Ammon's horn (tissue), 1 donor: ENCODE results near the gene KDM4B.
"Not testable (repeated sequence)": the region's sequence is repeated elsewhere in the genome, so short reads cannot be mapped to it uniquely, and the experiment has no call there.

Source experiments
- DNase-seq: peaks from one replicate; pipeline ENCODE4 v3.0.0-alpha.2; 2016; ENCODE audit warnings: low spot score

KDM4B gene

DNA sequence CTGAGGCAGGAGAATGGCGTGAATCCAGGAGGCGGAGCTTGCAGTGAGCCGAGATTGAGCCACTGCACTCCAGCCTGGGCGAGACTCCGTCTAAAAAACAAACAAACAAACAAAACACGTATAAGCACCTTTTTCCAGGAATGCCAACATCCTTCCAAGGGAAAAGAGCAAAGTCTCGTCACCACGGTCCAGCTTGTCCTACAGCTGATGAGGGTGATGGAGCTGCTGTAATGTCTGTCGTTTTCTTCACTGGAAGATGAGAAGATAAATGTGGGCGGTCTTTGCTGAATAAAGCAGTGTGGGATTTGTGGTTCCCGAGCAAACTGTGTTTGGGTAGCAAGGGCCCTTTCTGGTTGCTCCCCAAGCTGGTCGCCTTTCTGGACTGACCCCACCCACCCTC lies 205.1 kb downstream of the KDM4B start:
- DNase-seq, result no peak

DNA sequence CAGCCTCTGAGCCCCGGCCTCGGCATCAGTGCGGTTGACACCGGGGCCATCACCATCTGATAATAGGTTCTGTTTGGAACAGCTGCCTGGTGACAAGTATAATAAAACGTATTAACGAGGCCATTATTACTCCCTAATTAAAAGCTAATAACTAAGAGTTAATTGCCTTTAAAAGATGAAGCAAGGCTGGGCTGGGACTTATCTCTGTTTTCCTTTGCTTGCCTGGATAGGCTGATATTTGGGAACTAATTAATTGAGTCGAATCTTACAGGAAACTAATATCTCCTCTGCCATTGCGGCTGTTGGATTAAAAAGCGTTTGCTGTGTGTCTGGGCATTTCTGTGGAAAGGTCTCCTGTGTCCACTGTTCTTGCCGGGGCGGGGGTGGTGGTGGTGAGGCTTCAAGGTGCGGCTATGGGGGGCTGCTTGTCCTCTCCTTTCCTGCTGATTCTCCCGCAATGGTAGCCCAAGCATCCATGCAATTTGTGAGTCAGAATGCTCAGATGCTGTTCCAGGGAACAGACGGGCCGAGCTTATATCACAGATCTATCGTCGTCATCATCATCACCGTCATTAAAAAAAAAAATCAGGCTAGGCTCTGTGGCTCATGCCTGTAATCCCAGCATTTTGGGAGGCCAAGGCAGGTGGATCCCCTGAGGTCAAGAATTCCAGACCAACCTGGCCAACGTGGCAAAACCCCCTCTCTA lies 209.0 kb downstream of the KDM4B start:
- DNase-seq, result no peak

DNA sequence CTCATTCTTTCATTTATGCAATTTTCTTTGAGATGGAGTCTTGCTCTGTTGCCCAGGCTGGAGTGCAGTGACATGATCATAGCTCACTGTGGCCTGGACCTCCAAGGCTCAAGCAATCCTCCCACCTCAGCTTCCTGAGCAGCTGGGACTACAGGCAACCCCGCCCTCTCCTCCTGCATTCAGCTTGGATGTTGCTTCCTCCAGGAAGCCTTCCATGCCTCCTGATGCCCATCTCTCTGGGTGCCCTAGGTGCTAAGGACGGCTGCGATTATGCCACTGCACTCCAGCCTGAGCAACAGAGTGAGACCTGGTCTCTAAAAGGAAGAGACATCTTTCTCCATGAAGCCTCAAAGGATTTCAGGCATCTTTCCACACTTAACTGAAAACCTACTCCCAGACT lies 209.9 kb downstream of the KDM4B start:
- DNase-seq, result no peak

DNA sequence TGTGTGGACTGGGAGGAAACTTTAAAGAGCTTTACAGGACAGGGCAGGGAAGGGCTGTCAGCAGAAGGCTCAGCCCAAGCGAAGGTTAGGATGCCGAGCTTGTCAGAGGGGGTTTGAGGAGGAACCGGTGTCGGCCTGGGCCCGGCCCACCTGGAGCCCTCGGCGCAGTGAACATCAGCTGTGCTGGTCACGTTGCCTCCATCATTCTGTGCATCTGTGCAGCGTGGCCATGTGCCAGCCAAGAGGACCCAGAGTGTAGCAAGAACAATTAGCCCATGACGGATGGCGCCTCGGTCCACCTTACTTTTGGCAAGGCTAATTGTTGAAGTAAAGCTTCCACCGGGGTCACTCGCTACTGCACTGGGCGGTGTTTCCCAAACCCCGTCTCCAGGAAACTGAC lies 210.3 kb downstream of the KDM4B start:
- DNase-seq, result no peak

DNA sequence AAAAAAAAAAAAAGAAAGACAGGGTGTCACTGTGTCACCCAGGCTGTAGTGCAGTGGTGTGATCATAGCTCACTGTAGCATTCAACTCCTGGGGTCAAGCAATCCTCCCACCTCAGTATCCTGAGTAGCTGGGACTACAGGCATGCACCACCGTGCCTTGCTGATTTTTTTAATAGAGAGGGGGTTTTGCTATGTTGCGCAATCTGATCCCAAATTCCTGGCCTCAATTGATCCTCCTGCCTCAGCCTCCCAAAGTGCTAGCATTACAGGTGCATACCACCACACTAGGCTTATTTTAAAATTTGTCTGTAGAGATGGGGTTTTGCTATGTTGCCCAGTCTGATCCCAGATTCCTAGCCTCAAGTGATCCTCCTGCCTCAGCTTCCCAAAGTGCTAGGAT lies 212.4 kb downstream of the KDM4B start:
- no peak for DNase-seq

DNA sequence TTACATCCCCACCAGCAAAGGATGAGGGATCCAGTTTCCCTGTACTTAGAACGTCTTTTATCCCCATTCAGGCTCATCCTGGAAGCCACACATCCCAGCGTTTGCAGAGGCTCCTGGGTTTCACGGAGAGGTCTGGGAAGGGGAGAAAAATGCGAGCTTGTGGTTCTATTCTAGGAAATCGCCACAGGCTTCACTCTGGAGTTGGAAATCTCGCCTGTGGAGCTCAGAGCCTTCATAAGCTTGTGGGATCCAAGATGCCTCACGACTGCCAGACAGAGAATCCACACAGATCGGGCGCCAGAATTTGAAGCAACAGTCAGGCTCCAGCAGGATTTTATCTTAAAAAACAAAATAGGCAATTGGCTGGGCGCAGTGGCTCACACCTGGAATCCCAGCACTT lies 213.8 kb downstream of the KDM4B start:
- DNase-seq, result peak; percentile 12

DNA sequence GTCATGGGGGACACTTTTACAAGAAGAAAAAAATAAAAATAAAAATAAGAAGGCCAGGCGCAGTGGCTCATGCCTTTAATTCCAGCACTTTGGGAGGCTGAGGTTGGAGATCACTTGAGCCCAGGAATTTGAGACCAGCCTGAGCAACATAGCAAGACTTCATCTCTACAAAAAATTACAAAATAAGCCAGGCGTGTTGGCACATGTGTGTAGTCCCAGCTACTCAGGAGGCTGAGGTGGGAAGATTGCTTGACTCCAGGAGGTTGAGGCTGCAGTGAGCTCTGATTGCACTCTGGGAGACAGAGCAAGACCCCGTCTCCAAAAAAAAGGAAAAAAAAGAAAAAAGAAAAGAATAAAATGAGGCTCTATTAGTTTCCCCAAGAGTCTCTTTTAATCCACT lies 214.7 kb downstream of the KDM4B start:
- no peak for DNase-seq

DNA sequence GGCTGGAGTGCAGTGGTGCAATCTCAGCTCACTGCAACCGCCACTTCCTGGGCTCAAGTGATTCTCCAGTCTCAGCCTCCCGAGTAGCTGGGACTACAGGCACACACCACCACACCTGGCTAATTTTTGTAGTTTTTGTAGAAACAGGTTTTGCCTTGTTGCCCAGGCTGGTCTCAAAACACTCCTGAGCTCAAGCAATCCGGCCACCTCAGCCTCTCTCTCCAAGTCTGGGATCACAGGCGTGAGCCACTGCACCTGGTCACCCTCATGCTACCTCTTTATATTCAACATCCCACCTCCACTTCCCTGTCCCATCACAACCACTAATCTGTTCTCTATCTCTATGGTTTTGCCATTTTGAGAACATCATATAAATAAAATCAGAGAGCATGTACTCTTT lies 216.0 kb downstream of the KDM4B start:
- DNase-seq, result no peak

DNA sequence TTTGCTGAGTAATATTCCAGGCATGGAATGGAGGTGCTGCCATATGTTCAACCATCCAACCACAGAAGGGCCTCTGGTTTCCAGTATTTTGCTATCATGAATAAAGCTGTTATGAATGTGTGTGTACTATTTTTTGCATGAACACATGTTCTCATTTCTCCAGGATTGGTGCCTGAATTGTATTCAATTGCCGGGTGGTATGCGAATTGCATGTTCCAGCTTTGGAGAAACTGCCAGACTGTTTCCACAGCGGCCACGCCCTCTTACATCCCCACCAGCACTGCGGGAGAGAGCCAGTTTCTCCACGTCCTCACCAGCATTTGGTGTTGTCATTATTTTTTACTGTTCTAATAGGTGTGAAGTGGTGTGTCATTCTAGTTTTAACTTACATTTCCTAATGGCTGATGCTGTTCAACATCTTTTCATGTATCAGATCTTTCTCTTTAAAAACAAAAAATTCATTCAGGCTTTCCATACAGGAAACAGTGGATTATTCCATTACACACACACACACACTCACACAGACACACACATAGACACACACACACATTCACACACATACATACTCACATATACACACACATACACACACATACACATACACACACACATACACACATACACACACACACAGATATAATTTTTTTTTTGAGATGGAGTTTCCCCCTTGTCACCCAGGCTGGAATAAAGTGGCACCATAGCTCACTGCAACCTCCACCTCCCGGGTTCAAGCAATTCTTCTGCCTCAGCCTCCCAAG lies 217.6 kb downstream of the KDM4B start:
- peak; percentile 69 for DNase-seq

DNA sequence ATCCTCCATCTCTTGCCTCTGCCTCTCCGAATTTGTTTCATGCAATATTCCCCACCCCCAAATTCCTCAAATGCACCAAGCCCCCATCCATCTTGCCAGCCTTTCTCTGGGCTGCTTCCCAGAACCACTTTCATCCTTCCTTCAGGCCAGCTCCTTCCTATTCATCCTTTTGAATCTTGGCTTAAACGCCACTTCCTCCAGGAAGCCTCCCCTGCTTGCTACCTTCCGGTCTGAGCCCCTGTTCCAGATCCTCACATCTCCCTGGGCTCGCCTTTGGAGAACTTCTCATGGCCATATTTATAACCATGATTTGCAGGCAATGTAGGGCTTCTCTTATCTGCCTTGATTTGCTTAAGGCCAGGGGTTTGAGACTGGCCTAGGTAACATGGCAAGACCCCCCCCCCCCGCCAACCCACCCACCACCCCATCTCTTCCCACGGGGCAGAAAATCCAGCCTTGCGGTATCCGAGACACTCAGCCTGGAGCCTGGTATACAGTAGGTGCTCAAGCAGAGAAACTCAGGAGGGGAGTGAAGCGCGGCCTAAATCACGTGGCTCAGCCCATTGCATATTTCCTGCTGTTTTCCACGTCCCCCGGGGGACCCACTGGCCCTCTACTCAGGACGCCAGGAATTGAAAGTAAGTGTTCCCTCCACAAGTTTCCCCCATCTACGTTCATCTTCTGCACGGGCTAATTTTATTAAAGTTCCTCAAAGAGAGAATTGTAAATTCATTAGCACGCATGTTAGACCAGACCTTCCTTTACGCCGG lies 219.8 kb downstream of the KDM4B start:
- DNase-seq, result no peak

DNA sequence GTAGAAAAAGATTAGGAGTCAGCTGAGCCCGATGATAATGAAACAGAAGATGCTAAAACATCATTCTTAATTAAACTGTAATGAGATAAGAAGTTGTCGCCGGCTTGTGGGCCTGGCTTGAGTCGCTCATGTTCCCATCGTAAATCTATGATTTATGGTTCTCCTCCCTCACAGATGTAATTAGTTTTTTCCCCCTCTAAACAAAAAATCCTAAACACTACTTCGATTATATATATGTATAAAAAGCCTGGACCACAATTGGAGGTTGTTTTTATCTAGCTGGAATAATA lies 220.3 kb downstream of the KDM4B start:
- no peak for DNase-seq

DNA sequence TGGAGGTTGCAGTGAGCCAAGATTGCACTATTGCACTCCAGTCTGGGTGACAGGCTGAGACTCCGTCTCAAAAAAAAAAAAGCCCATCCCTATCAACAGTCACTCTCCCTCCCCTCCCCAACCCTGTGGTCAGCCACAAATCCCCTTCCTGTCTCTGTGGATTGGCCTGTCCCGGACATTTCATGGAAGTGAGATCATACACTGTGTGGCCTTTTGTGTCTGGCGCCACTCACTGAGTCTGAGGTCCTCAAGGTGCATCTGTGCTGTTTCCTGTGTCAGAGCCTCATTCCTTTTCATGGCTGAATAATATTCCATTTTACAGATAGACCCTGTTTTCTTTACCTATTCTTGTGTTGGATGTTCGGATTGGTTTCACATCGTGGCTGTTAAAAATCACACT lies 222.2 kb downstream of the KDM4B start:
- DNase-seq, result no peak

DNA sequence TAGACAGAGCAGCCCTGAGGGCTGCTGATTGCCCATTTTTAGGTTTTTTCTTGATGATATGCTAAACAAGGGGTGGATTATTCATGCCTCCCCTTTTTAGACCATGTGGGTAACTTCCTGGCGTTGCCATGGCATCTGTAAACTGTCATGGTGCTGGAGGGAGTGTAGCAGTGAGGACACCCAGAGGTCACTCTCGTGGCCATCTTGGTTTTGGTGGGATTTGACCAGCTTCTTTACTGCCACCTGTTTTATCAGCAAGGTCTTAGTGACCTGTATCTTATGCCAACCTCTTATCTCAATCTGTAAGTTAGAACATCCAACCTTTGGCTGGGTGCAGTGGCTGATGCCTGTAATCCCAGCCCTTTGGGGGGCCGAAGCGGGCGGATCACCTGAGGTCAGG lies 223.7 kb downstream of the KDM4B start:
- DNase-seq, result no peak

DNA sequence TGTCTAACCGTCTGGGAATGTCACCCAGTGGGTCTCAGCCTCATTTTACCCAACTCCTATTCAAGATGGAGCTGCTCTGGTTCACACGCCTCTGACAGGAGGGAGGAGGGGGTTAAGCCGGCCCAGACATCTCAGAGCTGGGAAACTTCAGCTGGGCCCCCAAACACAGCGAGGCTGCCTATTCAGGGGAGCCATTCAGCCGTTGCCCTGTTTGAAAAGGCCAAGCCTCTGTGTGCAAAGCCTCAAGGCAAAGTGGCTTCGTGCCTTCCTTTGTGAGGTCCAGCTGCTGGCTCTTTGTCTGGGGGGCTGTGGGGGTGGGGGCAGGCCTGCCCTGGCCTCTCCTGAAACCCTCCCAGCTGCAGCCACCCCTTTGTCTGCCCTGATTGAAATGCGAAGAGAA lies 224.3 kb downstream of the KDM4B start:
- peak; percentile 46 for DNase-seq

DNA sequence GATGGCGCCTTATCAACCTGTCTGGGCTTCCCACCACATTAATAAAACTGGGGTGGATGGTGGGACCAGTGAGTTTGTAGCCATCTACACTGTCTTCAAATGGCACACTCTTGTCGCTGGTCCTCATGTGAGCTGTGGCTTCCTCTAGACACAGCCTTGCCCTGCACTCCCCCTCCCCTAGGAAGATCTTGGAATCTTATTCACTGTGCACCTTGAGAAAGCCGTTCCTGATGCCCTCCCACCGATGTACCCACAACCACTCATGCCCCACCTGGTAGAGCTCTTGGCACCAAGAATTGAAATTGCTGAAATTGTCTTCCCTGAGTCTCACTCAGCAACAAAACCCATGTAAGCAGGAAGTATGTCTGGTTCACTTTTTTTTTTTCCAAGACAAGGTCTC lies 225.7 kb downstream of the KDM4B start:
- DNase-seq, result no peak

DNA sequence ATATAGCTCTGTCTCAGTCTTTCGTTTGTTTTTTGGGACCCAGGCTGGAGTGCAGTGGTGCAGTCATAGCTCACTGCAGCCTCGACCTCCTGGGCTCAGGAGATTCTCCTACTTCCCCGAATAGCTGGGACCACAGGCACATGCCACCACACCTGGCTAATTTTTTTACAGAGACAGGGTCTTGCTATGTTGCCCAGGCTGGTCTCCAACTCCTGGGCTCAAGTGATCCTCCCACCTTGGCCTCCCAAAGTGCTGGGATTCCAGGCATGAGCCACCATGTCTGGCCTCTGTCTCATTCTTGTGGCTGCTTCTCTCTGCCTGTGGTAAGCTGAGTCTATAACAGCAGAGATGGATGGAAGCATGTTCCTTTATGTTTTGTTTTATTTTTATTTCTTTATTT lies 226.7 kb downstream of the KDM4B start:
- DNase-seq, result not testable (repeated sequence)

DNA sequence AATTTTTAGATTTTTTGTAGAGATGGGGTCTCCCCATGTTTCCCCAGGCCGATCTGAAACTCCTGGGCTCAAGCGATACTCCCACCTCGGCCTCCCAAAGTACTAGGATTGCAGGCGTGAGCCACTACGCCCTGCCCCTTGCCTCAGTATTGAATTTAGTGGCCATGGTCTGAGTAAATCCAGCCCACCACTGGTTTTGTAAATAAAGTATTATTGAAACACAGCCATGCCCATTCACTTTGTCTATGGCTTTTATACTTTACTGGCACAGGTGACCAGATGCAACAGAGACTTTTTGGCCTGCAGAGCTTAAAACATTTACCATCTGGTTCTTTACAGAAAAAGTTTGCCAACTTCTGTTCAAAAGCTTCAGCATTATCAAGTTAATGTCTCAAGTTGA lies 227.9 kb downstream of the KDM4B start:
- DNase-seq, result no peak

DNA sequence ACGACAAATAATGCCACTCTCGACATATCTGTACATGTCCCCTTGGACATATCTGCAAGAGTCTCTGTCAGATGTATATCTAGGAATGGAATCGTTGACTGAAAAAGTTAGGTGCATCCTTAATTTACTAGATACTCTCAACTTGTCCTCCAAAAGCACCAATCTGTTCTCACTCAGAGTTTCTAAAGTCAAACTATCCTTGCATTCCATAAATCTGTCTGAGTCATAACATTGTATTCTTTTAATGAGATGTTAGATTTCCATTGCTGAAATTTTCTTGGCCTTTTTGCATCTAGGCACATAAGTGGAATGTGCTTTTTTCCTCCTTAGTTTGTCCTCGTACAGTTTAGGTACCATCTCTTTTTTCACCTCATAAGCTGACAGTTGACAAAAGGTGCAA lies 231.9 kb downstream of the KDM4B start:
- no peak for DNase-seq

DNA sequence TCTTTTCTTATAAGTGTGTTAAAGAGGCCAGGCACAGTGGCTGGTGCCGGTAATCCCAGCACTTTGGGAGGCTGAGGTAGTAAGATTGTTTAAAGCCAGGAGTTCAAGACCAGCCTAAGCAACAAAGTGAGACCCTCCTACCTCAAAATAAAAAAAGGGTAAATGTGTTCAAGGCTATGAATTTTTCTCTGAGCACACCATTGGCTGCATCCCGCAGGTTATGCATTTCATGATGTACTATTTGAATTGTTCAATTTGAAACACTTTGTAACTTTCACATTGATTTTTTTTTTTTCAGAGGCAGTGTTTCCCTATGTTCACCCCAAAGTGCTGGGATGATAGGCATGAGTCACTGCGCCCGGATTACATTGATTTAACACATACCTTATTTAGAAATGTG lies 233.6 kb downstream of the KDM4B start:
- DNase-seq, result no peak
